Stimulated activated CD4-positive, alpha-beta T cell treated with anti-CD3 and anti-CD28 coated beads, Interleukin-15, amount 100 ng/mL, for 1 hour (primary cell): ENCODE measurements around the gene MUC21.
"Not testable (repeated sequence)": the region's sequence is repeated elsewhere in the genome, so short reads cannot be mapped to it uniquely, and the experiment has no call there.

Experiments
- DNase-seq, 2 donors: peaks; one replicate each; pipeline ENCODE4 v3.0.0-alpha.2; 2020; ENCODE audit warnings: low read depth in 1 of 2, low spot score in 1 of 2

The MUC21 gene

DNA sequence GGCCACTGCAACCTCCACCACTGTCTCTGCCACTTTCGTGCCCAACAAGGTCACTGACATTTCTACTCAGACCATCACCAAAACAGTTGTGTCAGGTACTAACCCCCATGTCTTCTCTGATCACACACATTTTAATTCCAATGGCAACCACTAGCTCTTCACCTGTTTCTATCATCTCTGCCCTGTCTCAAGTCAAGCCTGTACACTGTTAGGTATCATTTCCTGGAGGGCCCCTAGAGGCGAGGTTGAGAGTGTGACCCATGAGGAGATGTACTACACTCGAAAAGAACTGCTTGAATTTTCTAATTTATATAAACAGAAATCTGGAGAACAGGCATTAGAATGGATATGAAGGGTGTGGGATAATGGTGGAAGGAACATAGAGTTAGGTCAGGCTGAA is 17.4 kb upstream of the MUC21 start:
- DNase-seq: no peak

DNA sequence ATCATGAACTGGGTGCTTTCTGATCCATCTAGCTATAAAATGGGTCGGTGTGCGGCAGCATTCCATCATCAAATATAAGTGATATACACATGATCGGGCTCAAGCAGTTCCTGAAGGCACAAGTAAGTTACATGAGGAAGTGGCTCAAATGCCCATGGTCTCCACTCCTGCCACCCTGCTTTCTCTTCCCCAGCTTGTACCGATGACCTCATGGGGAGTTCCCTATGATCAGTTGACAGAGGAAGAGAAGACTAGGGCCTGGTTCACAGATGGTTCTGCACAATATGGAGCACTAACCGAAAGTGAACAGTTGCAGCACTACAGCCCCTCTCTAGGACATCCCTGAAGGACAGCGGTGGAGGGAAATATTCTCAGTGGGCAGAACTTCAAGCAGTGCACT is 14.3 kb upstream of the MUC21 start:
- not testable (repeated sequence) for DNase-seq

DNA sequence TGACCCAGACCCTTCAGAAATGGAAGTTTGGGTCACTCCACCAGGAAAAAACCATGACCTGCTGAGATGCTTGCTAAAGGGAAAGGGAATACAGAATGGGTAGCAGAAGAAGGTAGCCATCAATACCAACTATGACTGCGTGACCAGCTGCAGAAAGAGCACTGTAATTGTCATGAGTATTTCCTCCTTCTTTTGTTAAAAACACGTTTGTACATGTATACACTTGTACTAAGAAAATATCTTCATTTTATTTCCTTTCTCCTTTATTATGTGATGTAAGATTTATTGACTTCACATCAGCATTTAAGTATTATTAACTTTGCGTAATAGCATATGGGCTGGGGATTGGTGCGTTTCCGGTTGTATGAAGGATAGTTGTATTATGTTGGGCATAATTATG is 12.6 kb upstream of the MUC21 start:
- DNase-seq: no peak

DNA sequence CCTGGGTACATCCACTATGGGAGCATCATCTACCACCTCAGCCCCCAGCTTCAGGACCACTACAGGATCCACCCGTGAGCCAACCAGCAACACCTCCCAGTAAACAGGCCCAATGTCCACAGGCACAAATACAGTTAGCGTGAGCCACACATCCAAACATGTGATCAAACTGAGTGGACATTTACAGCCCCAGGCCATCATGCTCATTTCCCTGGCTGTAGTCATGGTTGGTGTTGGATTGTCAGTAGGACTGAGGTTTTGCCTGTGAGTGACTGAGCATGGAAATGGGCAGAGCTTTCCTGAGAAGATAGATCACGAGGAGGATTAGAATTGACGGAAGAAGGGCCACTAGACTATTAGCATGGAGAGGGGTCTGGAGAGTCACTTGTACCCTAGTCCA is 10.7 kb upstream of the MUC21 start:
- DNase-seq: no peak

DNA sequence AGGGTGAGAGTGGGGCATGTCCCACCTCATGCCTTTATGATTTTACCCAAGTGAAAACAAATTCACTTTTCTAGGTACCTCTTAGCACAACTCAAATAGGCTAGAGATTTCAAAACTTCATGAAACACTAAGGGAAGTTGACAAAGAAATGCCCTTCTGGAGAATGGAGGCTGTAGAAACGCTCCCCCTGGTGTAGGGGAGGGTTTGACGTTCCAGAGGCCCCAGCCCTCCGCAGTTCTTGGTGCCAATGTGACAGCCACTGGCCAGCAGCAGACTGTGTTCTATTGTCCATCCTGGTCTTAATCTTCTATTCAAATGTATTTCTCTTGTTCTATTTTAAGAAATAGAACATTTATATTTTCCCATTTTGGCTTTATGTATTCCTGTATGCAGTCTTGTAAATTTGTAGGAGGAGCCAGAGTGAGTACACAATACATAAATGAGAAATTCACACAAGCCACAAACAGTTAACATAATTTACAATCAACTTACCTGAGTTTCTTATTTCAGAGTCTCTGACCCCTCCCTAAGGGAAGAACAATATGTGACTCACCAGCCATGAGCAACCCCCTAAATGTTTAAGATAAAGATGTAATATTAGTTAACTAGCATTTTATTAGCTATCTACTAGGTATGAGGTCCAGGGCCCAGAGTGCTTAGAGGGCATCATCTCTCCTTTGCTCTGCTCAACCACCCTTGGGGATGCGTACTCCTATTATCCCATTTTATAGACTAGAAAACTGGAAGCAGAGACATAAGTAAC is 8.8 kb upstream of the MUC21 start:
- no peak for DNase-seq

DNA sequence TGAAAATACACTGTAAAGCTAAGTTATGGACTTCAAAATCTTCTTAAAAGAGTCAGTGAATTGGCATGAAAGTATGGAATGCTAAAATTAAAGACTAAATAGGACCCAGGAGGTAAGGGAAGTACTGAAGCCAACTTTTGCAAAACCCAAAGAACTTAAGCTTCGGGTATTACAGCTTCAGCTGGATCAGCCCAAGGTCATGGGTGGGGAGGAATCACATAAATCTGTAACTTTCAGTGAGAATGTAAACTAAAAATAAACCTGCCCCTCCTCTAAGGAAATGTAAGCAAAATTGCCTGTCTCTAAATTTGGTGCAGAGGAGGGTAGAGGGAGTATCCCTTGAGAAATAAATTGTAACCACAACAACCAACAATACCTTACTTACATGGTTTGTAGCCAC is 4.4 kb upstream of the MUC21 start:
- no peak for DNase-seq

DNA sequence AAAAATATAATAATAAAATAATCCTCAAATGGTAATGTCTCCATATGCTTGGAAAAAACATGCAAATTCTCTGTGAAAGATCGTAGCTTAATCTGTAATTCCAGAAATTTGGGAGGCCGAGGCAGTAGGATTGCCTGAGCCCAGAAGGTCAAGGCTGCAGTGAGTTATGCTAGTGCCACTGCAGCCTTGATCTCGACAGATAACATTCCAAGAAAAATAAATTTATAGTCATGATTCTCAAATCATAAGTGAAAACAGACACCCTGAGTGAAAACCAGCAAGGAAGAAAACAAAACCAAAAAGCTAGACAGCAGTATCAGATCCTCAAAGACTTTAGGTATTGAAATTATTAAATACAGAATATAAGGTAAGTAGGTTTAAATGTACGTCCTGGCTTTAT is 3.8 kb upstream of the MUC21 start:
- DNase-seq: no peak

DNA sequence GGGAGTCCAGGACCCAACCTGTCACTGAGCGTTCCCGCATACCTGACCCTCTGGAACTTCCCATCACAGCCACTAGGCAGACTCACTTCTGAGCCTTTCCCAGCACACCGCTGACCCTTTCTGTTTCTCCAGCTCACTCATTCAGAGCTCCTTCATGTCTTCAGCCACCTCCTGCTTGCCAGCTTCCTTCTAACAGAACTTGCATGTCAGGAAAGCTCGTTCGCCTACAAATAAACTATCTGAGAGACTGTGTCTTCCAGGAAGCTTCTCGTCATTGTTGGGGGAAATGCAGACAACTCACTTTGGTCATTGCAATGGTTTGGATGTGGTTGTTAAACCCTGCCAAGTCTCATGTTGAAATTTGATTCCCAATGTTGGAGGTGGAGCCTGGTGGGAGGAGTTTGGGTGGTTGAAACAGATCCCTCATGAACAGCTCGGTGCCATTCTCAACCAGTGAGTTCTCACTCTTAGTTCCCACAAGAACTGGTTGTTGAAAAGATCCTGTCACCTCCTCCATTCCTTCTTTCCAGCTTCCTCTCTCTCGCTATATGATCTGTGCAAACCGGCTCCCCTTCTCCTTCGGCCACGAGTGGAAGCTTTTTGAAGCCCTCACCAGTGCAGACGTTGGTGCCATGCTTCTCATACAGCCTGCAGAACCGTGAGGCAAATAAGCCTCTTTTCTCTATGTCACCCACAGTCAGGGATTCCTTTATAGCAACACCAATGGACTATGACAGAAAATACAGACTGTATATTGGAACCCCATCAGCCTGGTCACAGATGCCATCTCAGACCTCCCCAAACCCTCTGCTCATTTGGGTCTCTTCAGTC is 1.4 kb upstream of the MUC21 start:
- no peak for DNase-seq

DNA sequence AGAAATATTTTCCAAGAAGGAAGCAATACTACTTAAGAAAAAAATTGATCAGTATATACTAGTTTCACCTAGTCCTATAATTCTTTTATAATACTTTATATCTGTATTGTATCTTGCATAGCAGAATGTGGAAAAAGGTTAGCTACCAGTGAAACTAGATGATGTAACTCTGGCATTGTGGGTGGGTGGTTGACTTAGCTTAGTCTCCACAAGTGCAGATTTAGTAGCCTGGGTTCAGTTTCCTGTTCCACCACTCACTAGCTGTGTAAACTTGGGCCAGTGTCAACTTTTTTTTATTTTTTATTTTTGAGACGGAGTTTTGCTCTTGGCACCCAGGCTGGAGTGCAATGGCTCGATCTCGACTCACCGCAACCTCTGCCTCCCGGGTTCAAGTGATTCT is 2.0 kb downstream of the MUC21 start:
- DNase-seq: no peak

DNA sequence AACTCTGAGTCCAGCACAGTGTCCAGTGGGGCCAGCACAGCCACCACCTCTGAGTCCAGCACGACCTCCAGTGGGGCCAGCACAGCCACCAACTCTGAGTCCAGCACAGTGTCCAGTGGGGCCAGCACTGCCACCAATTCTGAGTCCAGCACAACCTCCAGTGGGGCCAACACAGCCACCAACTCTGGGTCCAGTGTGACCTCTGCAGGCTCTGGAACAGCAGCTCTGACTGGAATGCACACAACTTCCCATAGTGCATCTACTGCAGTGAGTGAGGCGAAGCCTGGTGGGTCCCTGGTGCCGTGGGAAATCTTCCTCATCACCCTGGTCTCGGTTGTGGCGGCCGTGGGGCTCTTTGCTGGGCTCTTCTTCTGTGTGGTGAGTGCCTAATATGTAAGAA is 3.8 kb downstream of the MUC21 start:
- no peak for DNase-seq

DNA sequence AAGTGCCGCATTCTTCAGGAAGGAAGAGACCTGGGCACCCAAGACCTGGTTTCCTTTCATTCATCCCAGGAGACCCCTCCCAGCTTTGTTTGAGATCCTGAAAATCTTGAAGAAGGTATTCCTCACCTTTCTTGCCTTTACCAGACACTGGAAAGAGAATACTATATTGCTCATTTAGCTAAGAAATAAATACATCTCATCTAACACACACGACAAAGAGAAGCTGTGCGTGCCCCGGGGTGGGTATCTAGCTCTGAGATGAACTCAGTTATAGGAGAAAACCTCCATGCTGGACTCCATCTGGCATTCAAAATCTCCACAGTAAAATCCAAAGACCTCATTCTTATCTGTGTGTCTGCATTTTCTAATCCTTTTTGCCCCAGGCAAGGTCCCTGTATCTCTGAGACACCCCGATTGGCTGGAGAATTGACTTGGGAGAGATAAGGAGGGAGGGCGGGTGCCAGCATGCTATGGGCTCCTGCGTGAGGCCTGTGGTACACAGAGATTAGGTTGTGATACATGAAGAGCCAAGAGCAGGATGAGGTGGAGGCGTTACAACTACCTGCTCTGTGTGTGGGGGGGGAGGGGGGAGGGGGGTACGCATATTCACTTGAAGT is 4.8 kb downstream of the MUC21 start:
- DNase-seq: no peak

DNA sequence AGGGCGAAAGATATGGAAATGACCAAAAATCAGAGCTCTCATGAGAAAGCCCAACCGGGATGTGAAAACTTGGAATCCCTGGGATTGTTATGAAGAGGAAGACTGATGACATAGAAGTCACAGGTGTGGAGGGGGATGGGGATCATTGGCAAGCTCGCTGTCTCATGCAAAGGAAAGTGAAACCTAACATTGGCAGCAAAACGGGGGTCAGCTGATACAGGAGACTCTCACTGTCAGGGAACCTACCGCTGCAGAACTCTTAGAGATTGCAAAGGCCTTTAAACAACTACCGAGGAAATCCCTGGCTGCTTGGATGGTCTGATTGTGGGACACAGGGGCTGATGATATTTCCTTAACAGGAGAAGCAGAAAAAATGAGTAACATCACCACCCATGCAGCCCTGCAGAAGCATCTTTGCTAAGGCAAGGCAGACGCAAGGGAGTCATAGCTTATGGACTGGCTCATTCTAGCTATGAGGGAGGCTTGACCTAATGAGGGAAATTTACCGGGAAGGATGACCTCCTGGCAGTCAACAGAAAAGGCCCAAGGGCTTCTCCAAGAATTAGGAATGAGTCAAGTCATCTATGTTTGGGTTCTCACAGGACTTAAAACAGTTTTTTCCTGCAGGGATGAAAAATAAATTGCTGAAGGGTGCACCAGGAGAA is 7.0 kb downstream of the MUC21 start:
- no peak for DNase-seq

DNA sequence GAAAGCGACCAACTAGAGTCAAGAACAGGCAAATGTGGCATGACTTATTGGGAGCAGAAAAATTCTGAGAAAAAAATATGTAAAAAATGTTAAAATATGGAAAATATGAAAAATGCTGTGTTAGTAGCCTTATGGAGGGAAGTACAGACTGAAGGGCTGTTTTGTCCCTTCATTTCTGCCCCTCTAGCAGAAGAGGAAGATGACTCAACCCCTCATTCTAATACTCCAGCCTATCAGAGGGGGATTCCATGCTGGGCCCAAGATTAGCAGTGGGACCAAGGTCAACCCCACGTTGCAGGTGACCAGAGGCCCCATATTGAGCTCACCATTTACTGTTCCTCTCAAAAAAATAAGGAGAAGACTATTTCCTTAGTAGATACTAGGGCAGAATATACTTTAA is 8.4 kb downstream of the MUC21 start:
- no peak for DNase-seq

DNA sequence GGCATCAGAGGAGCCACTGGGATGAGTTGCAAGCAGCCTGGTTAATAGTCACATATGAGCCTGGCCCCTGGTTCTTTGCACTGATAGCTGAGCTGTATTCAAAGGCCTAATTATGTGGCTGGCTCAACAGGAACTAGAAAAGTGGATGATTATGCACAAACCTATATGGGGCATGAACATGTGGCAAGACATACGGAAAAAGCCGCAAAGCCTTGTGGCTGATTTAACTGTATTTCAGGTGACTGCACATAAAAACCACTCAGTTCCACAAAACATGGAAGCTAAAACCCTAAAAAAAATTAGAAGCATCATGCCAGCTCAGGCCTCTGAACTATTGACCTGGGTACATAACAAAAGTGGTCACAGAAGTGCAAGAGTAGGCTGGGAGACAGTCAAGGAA is 13.8 kb downstream of the MUC21 start:
- DNase-seq: no peak

DNA sequence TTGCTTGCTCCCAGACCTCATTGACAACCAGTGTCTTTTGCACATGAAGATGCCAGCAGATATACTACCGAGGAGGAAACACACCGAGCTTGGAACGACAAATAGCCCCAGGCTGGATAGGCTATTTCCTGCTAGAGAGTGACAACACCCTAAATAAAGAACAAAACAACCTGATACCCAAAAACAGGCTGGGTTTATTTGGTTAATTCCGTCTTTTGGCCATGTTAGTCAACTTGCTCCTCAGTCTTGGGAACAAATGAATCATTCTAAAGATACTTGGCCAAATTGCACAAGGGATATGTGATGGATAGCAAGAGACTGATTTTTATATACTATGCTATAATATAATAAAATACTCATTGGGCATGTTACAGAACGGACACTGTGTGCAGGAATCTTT is 15.3 kb downstream of the MUC21 start:
- no peak for DNase-seq

DNA sequence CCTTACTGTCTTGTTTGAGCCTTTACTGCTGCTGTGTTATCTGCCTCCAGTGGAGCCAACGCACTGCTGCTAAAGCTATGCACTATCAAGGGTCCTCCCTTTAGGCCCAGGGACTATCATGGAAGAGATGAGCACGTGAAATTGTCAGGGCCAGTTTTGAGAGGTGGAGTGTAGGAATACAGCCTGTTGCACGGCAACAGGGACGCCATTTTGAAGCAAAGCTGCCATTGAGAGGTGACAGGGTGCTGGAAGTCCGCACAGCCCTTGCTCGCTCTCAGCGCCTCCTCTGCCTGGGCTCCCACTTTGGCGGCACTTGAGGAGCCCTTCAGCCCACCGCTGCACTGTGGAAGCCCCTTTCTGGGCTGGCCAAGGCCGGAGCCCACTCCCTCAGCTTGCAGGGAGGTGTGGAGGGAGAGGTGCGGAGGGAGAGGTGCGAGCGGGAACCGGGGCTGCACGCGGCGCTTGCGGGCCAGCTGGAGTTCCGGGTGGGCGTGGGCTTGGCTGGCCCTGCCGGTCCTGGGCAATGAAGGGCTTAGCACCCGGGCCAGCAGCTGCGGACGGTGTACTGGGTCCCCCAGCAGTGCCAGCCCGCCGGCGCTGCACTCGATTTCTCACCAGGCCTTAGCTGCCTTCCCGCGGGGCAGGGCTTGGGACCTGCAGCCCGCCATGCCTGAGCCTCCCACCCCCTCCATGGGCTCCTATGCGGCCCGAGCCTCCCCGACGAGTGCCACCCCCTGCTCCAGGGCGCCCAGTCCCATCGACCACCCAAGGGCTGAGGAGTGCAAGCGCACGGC is 16.7 kb downstream of the MUC21 start:
- DNase-seq: not testable (repeated sequence)

DNA sequence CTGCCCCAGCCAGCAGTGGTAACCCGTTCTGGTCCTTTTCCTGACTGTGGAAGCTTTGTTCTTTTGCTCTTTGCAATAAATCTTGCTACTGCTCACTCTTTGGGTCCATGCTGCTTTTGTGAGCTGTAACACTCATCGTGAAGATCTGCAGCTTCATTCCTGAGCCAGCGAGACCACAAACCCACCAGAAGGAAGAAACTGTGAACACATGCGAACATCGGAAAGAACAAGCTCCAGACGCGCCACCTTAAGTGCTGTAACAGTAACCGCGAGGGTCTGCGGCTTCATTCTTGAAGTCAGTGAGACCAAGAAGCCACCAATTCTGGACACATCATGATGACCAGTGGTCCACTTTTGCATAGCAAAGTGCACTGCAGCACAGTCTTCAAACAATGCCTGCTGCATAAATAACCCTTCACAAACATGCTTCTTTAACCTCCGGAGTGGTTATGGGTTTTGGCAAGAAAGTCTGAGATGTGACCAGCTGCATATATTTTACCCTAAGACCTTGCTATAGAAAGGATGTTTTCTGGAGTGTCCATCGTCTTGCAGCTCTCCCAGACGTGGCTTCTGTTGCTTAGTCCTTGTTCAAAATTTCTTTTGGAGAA is 17.9 kb downstream of the MUC21 start:
- DNase-seq: no peak

DNA sequence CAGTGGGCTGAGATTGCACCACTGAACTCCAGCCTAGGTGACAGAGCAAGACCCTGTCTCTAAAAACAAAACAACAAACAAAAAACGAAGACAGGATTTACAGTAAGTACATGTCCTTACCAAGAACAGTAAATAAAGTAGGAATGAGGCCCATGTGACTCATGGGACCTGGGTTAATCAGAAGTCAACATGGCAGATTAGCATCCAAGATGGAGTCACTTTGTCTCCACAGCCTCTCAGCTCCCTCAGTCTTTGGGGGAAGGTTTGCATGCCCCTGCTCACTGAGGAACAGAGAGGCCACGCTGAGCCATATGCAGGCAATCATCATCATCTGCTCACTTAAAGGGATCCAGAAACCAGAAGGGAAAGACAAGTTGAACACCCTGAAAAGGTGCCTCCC is 19.0 kb downstream of the MUC21 start:
- no peak for DNase-seq

DNA sequence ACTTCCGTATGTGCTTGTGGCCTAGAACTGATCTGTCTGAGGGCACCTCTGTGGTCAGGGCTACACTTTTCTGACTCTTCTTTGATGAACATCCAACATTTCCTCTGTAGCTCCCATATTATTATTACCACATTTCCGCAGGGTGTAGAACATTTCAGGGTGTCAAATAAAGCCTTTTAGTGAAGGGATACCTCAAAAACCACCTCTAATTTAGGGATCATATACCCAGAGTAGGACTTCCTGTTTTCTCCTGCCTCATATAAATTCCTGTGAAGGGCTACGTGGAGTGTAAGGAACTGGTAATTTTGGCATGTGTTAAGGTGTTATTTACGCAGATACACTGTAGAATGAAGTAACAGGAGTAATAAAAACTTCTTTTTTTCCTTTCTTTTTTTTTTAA is 21.3 kb downstream of the MUC21 start:
- no peak for DNase-seq

DNA sequence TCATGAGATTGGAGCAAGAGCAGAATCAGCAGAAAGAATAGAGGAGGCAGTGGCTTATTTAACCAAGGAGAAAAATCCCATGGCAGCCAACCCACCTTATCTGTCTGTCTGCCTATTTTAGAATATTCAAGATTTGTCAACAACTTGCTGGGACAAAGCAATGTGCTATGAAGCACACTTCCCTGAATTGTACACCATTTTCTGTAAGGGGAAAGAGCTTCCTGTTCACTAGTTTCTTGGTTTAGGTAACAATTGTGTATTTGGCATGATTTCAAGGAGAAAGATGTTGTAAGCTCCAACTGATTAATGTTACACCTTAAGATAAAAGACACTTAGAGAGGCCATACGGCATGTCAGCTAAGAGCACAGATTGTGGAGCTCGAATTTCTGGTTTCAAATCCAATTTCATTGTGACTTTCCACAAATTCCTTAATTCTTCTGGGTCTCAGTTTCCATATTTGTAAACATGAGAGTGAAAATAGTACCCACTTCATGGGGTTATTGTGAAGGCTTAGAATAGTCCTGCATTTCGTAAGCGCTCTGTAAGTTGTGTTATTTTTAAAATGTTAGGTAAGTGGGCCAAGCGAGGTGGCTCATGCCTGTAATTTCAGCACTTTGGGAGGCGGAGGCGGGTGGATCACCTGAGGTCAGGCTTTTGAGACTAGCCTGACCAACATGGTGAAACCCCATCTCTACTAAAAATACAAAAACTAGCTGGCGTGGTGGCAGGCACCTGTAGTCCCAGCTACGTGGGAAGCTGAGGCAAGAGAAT is 21.9 kb downstream of the MUC21 start:
- no peak for DNase-seq
